PFSK-1 (cell line): ENCODE data around the gene HOXB13.

Experiments
- POLR2AphosphoS5 ChIP-seq: IDR thresholded peaks from 2 replicates; pipeline ENCODE4 v1.6.1; 2012; ENCODE audit warnings: low read depth, mild to moderate bottlenecking, control low read depth, low read length, moderate library complexity
- TAF1 ChIP-seq: IDR thresholded peaks from 2 replicates; pipeline ENCODE4 v1.6.1; 2012; ENCODE audit warnings: low read length, control low read depth, borderline replicate concordance; ENCODE audit not compliant: insufficient read depth
- TF ChIP-seq, protein P1 (sequence below), 2 experiments: IDR thresholded peaks; 2 replicates each; pipeline versions ENCODE4 v1.6.1 to v1.8.0; 2011 to 2012; ENCODE audit warnings: low read depth in 2 of 2, low read length in 2 of 2, control low read depth in 1 of 2, inconsistent platforms in 1 of 2, mild to moderate bottlenecking in 1 of 2, moderate library complexity in 1 of 2; ENCODE audit not compliant: insufficient read depth in 1 of 2

DNA sequence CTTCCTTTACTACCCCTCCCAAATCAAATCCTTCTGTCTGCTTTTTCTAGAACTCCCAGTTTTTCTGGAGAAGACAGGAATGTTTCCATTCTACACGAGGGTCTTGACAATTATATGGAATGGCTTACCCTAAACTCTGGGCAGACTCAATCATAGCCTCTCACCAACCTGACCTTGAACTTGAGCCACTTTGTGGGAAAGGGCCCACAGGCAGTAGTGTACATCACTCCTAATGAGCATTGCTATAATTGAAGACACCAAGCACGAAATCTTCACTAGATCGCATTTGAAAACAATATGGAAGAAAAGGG is 1.6 kb upstream of the HOXB13 start:
- TF ChIP-seq, protein P1, sequence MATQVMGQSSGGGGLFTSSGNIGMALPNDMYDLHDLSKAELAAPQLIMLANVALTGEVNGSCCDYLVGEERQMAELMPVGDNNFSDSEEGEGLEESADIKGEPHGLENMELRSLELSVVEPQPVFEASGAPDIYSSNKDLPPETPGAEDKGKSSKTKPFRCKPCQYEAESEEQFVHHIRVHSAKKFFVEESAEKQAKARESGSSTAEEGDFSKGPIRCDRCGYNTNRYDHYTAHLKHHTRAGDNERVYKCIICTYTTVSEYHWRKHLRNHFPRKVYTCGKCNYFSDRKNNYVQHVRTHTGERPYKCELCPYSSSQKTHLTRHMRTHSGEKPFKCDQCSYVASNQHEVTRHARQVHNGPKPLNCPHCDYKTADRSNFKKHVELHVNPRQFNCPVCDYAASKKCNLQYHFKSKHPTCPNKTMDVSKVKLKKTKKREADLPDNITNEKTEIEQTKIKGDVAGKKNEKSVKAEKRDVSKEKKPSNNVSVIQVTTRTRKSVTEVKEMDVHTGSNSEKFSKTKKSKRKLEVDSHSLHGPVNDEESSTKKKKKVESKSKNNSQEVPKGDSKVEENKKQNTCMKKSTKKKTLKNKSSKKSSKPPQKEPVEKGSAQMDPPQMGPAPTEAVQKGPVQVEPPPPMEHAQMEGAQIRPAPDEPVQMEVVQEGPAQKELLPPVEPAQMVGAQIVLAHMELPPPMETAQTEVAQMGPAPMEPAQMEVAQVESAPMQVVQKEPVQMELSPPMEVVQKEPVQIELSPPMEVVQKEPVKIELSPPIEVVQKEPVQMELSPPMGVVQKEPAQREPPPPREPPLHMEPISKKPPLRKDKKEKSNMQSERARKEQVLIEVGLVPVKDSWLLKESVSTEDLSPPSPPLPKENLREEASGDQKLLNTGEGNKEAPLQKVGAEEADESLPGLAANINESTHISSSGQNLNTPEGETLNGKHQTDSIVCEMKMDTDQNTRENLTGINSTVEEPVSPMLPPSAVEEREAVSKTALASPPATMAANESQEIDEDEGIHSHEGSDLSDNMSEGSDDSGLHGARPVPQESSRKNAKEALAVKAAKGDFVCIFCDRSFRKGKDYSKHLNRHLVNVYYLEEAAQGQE (IDR thresholded peaks at IDR 0.05; ENCODE audit: insufficient read depth in 1 of 2, low read depth in 2 of 2, low read length in 2 of 2): no peak
- TF ChIP-seq TAF1 (no peak), POLR2AphosphoS5 (no peak)
